Cardiac muscle cell (in vitro differentiated cells and primary cell): ENCODE results near the gene AVL9. TPM values are rescaled to one million over a fixed set of nuclear protein-coding genes. Genes with fewer than 3 reads are reported as not detected.

Source experiments
- DNase-seq, 2 donors: peaks; one replicate each; pipeline versions ENCODE4 v3.0.0 to v3.0.0-alpha.2; 2010 to 2017; ENCODE audit warnings: low read depth in 1 of 2, low spot score in 1 of 2
- H3K27ac ChIP-seq: fragments of 200-600 bp; sonication (generic); 2 replicates; pipeline ENCODE4 v1.5.1; 2016
- H3K27me3 ChIP-seq: fragments of 200-600 bp; sonication (generic); 2 replicates; pipeline ENCODE4 v1.6.0; 2016; ENCODE audit warnings: control low read depth
- H3K36me3 ChIP-seq: fragments of 200-600 bp; sonication (generic); 2 replicates; pipeline ENCODE4 v1.5.1; 2016; ENCODE audit warnings: control low read depth
- H3K4me1 ChIP-seq: fragments of 200-600 bp; sonication (generic); 2 replicates; pipeline ENCODE4 v1.8.1; 2017; ENCODE audit warnings: low read depth, mild to moderate bottlenecking, mixed run types
- H3K4me3 ChIP-seq: fragments of 200-600 bp; sonication (generic); 2 replicates; pipeline ENCODE4 v1.5.1; 2016; ENCODE audit warnings: mild to moderate bottlenecking
- H3K9me3 ChIP-seq: fragments of 200-600 bp; sonication (generic); 2 replicates; pipeline ENCODE4 v1.5.1; 2017; ENCODE audit warnings: low read depth, mild to moderate bottlenecking, control low read depth
- CTCF ChIP-seq: IDR thresholded peaks from 2 replicates; pipeline ENCODE4 v1.5.1; 2012; ENCODE audit warnings: low read depth, mild to moderate bottlenecking, low read length
- polyA plus RNA-seq: library from polyadenylated mRNA; unstranded; fragments of >200 nt; fragmentation: Nextera tagmentation; extraction: Ambion mirVana; gene quantifications from 2 replicates; pipeline ENCODE4 v1.2.1, GENCODE V29; 2016
- total RNA-seq: library from RNA; depleted of rRNA; stranded (reverse); fragments of >200 nt; gene quantifications from 2 replicates; pipeline ENCODE4 v1.2.3, GENCODE V29; 2016

The AVL9 gene
- total and polyA plus RNA-seq, 2 experiments from 2014 or later, result 12.7 to 19.9 TPM

DNA sequence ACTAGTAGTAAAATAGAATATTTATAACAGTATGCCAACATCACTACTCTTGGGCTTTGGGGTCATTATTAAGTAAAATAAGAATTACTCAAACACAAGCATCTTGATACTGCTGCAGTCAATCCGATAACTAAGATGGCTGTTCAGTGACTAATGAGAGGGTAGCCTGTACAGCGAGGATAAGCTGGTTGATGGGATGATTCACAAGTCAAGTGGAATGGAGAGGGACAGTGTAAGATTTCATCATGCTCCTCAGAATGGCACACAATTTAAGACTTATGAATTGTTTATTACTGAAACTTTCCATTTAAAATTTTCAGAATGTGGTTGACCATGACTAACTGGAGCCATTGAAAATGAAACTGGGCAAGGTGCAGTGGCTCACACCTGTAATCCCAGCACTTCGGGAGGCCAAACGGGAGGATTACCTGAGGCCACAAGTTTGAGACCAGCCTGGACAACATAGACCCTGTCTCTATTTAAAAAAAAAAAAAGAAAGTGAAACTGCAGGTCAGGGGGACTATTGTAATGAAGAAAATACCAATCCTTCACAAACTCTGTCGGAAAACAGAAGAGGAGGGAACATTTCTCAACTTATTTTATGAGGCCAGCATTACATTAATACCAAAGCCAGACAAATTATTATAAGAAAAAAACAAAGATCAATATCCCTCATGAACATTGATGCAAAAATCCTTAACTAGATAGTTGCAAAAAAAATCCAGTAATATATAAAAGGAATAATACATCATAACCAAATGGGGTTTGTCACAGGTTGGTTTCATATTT, 11.2 kb downstream of the AVL9 start:
- H3K27me3 ChIP-seq, result no peaks in the 10 kb centered on the region
- peak in 1 of 2 donors; percentile 86 for DNase-seq
- no peak for TF ChIP-seq CTCF
- H3K36me3 ChIP-seq, result no peaks in the 10 kb centered on the region
- no peak overlapping the region for H3K4me3 ChIP-seq
- H3K4me1 ChIP-seq, result peaks cover 4% of the 10 kb centered on the region
- no peak overlapping the region for H3K27ac ChIP-seq
- H3K9me3 ChIP-seq, result no peaks in the 10 kb centered on the region

GRCh38 chr7:32507414-32507813, 12.1 kb downstream of the AVL9 start:
- DNase-seq, result peak in 1 of 2 donors; percentile 55
- no peak for TF ChIP-seq CTCF
- H3K4me3 ChIP-seq, result no peak overlapping the region
- H3K27me3 ChIP-seq, result no peaks in the 10 kb centered on the region
- no peaks in the 10 kb centered on the region for H3K36me3 ChIP-seq
- H3K27ac ChIP-seq, result no peak overlapping the region
- H3K4me1 ChIP-seq, result no peaks in the 10 kb centered on the region
- no peaks in the 10 kb centered on the region for H3K9me3 ChIP-seq

- no peak for TF ChIP-seq CTCF
- Histone ChIP-seq H3K27ac (no peak overlapping the region), H3K4me3 (no peak overlapping the region), H3K4me1 (no peaks in the 10 kb centered on the region), H3K9me3 (no peaks in the 10 kb centered on the region), H3K36me3 (no peaks in the 10 kb centered on the region), H3K27me3 (no peaks in the 10 kb centered on the region)
- peak in 1 of 2 donors; percentile 77 for DNase-seq
These were observed 16.5 kb downstream of the AVL9 start for GRCh38 chr7:32511791-32512190.

DNA sequence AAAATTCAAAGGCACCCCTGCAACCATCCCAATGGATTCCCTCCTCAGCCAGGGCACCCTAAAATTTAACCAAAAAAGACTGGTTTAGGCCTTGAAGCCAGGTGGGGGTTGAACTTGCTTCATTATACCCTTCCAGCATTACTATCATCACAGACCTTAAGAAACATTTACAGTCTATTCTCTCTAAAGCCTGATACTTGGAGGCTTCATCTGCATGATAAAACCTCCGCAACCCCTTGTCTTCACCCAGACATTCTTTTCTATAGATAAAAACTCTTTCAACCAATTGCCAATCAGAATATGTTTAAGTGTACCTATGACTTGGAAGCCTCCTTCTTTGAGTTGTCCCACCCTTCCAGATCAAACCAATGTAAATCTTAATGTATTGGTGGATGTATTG, 17.9 kb downstream of the AVL9 start:
- Histone ChIP-seq H3K27ac (no peak overlapping the region), H3K4me1 (no peaks in the 10 kb centered on the region), H3K9me3 (no peaks in the 10 kb centered on the region), H3K36me3 (no peaks in the 10 kb centered on the region), H3K4me3 (no peak overlapping the region), H3K27me3 (no peaks in the 10 kb centered on the region)
- TF ChIP-seq CTCF, result no peak
- no peak for DNase-seq

GRCh38 chr7:32515890-32516550, 20.7 kb downstream of the AVL9 start:
- Histone ChIP-seq H3K4me1 (no peaks in the 10 kb centered on the region), H3K4me3 (no peak overlapping the region), H3K27me3 (no peaks in the 10 kb centered on the region), H3K36me3 (no peaks in the 10 kb centered on the region), H3K9me3 (no peaks in the 10 kb centered on the region), H3K27ac (no peak overlapping the region)
- no peak for DNase-seq
- no peak for TF ChIP-seq CTCF
